ENCODE data around the gene BRPF1.
"Not testable (repeated sequence)": the region's sequence is repeated elsewhere in the genome, so short reads cannot be mapped to it uniquely, and the experiment has no call there.

Gene BRPF1

GRCh38 chr3:9761919-9762318 is 30.4 kb downstream of the BRPF1 start:
- Mint-ChIP-seq H3K4me3 (no peak overlapping the region), H3K9me3 (ENCODE audit: low read depth) (no peaks in the 10 kb centered on the region), H3K27me3 (no peaks in the 10 kb centered on the region), H3K4me1 (ENCODE audit: low read depth) (peaks cover 3% of the 10 kb centered on the region), H3K27ac (no peak overlapping the region), H3K36me3 (peaks cover 11% of the 10 kb centered on the region)

- Mint-ChIP-seq H3K9me3 (ENCODE audit: low read depth) (no peaks in the 10 kb centered on the region), H3K27me3 (no peaks in the 10 kb centered on the region), H3K36me3 (peaks cover 11% of the 10 kb centered on the region), H3K4me3 (no peak overlapping the region), H3K4me1 (ENCODE audit: low read depth) (peaks cover 3% of the 10 kb centered on the region), H3K27ac (no peak overlapping the region)
These were observed 31.3 kb downstream of the BRPF1 start for GRCh38 chr3:9762871-9763270.

- H3K9me3 Mint-ChIP-seq (ENCODE audit: low read depth): no peaks in the 10 kb centered on the region
- H3K4me3 Mint-ChIP-seq: no peak overlapping the region
- H3K4me1 Mint-ChIP-seq (ENCODE audit: low read depth): peaks cover 15% of the 10 kb centered on the region
- no peaks in the 10 kb centered on the region for H3K27me3 Mint-ChIP-seq
- no peak overlapping the region for H3K27ac Mint-ChIP-seq
- peaks cover 3% of the 10 kb centered on the region for H3K36me3 Mint-ChIP-seq
These were observed 34.3 kb downstream of the BRPF1 start for GRCh38 chr3:9765865-9766264.

- Mint-ChIP-seq H3K27ac (no peak overlapping the region), H3K4me3 (no peak overlapping the region), H3K4me1 (ENCODE audit: low read depth) (peaks cover 17% of the 10 kb centered on the region)
These were observed 35.9 kb downstream of the BRPF1 start for GRCh38 chr3:9767418-9767817.

GRCh38 chr3:9768141-9768775 is 36.7 kb downstream of the BRPF1 start:
- peak overlapping the region; percentile 28 for H3K27ac Mint-ChIP-seq
- H3K36me3 Mint-ChIP-seq: no peaks in the 10 kb centered on the region
- H3K4me3 Mint-ChIP-seq: no peak overlapping the region
- no peaks in the 10 kb centered on the region for H3K9me3 Mint-ChIP-seq (ENCODE audit: low read depth)
- peaks cover 17% of the 10 kb centered on the region for H3K4me1 Mint-ChIP-seq (ENCODE audit: low read depth)
- no peaks in the 10 kb centered on the region for H3K27me3 Mint-ChIP-seq

More at GRCh38 chr3:9767418-9767817, 35.9 kb downstream of the BRPF1 start:
- Mint-ChIP-seq H3K27me3 (no peaks in the 10 kb centered on the region), H3K9me3 (ENCODE audit: low read depth) (no peaks in the 10 kb centered on the region), H3K36me3 (no peaks in the 10 kb centered on the region)

GRCh38 chr3:9769012-9769411 is 37.5 kb downstream of the BRPF1 start:
- H3K27ac Mint-ChIP-seq: peak overlapping the region; percentile 54
- no peaks in the 10 kb centered on the region for H3K9me3 Mint-ChIP-seq (ENCODE audit: low read depth)
- peak overlapping the region; percentile 72 for H3K4me3 Mint-ChIP-seq
- peaks cover 15% of the 10 kb centered on the region for H3K4me1 Mint-ChIP-seq (ENCODE audit: low read depth)
- H3K27me3 Mint-ChIP-seq: no peaks in the 10 kb centered on the region
- no peaks in the 10 kb centered on the region for H3K36me3 Mint-ChIP-seq

- H3K36me3 Mint-ChIP-seq: no peaks in the 10 kb centered on the region
- H3K4me1 Mint-ChIP-seq (ENCODE audit: low read depth): peaks cover 15% of the 10 kb centered on the region
- H3K4me3 Mint-ChIP-seq: peak within 1 kb of the TSS; percentile 72
- H3K27me3 Mint-ChIP-seq: no peaks in the 10 kb centered on the region
- peak within 1 kb of the TSS; percentile 54 for H3K27ac Mint-ChIP-seq
- H3K9me3 Mint-ChIP-seq (ENCODE audit: low read depth): no peaks in the 10 kb centered on the region
These were observed 38.1 kb downstream of the BRPF1 start, which contains the start of gene CAMK1 for GRCh38 chr3:9769426-9770275. Gene CAMK1 (minus strand): TSS chr3:9769947. CDS start chr3:9767749, 2,198 bp downstream.

- Mint-ChIP-seq H3K27me3 (no peaks in the 10 kb centered on the region), H3K27ac (no peak overlapping the region), H3K4me3 (peak overlapping the region; percentile 40), H3K4me1 (ENCODE audit: low read depth) (peaks cover 18% of the 10 kb centered on the region), H3K9me3 (ENCODE audit: low read depth) (no peaks in the 10 kb centered on the region), H3K36me3 (no peaks in the 10 kb centered on the region)
These were observed 38.8 kb downstream of the BRPF1 start for GRCh38 chr3:9770276-9770812.

- Mint-ChIP-seq H3K4me3 (peak overlapping the region; percentile 27), H3K4me1 (ENCODE audit: low read depth) (peaks cover 21% of the 10 kb centered on the region)
- H3K9me3 Mint-ChIP-seq (ENCODE audit: low read depth); H3K36me3 Mint-ChIP-seq; H3K27me3 Mint-ChIP-seq; H3K27ac Mint-ChIP-seq: not testable (repeated sequence)
These were observed 39.5 kb downstream of the BRPF1 start for GRCh38 chr3:9771007-9771406.

- Mint-ChIP-seq H3K27me3 (no peaks in the 10 kb centered on the region), H3K9me3 (ENCODE audit: low read depth) (no peaks in the 10 kb centered on the region), H3K27ac (peak overlapping the region; percentile 96), H3K36me3 (peaks cover 8% of the 10 kb centered on the region), H3K4me1 (ENCODE audit: low read depth) (peaks cover 58% of the 10 kb centered on the region), H3K4me3 (peak overlapping the region; percentile 84)
These were observed 45.6 kb downstream of the BRPF1 start for GRCh38 chr3:9776896-9777693.

- H3K9me3 Mint-ChIP-seq (ENCODE audit: low read depth): no peaks in the 10 kb centered on the region
- H3K36me3 Mint-ChIP-seq: peaks cover 8% of the 10 kb centered on the region
- peaks cover 64% of the 10 kb centered on the region for H3K4me1 Mint-ChIP-seq (ENCODE audit: low read depth)
- H3K4me3 Mint-ChIP-seq: peak overlapping the region; percentile 84
- no peaks in the 10 kb centered on the region for H3K27me3 Mint-ChIP-seq
- H3K27ac Mint-ChIP-seq: peak overlapping the region; percentile 96
These were observed 46.1 kb downstream of the BRPF1 start for GRCh38 chr3:9777694-9778021.

- peaks cover 10% of the 10 kb centered on the region for H3K36me3 Mint-ChIP-seq
- H3K4me3 Mint-ChIP-seq: peak overlapping the region; percentile 84
- peaks cover 68% of the 10 kb centered on the region for H3K4me1 Mint-ChIP-seq (ENCODE audit: low read depth)
- H3K27ac Mint-ChIP-seq: peak overlapping the region; percentile 96
- no peaks in the 10 kb centered on the region for H3K27me3 Mint-ChIP-seq
- no peaks in the 10 kb centered on the region for H3K9me3 Mint-ChIP-seq (ENCODE audit: low read depth)
These were observed 46.9 kb downstream of the BRPF1 start for GRCh38 chr3:9778143-9779074.

GRCh38 chr3:9779075-9779593 is 47.6 kb downstream of the BRPF1 start:
- peak overlapping the region; percentile 84 for H3K4me3 Mint-ChIP-seq
- peaks cover 10% of the 10 kb centered on the region for H3K36me3 Mint-ChIP-seq
- peaks cover 68% of the 10 kb centered on the region for H3K4me1 Mint-ChIP-seq (ENCODE audit: low read depth)
- no peaks in the 10 kb centered on the region for H3K27me3 Mint-ChIP-seq
- no peaks in the 10 kb centered on the region for H3K9me3 Mint-ChIP-seq (ENCODE audit: low read depth)
- peak overlapping the region; percentile 96 for H3K27ac Mint-ChIP-seq
